A549 (cell line): ENCODE data around the gene SLC39A13.
A peak's percentile ranks its signal among the peaks of the same experiment; 100 is the strongest.

ENCODE experiments used
- BHLHE40 ChIP-seq: IDR thresholded peaks from 2 replicates; pipeline ENCODE4 v1.6.1; 2012; ENCODE audit warnings: low read depth, low read length, inconsistent platforms
- CHD4 ChIP-seq: fragments of 200-600 bp; sonication (generic); IDR thresholded peaks from 2 replicates; pipeline ENCODE4 v1.6.1; 2016; ENCODE audit warnings: antibody characterized with exemption, mild to moderate bottlenecking, borderline replicate concordance
- FOXS1 ChIP-seq: fragments of 250-450 bp; sonication (Bioruptor Pico); IDR thresholded peaks from 2 replicates; pipeline ENCODE4 v1.5.0; 2020; ENCODE audit warnings: mild to moderate bottlenecking, moderate library complexity
- KDM5A ChIP-seq: fragments of 200-600 bp; sonication (generic); IDR thresholded peaks from 2 replicates; pipeline ENCODE4 v1.6.1; 2016; ENCODE audit warnings: antibody characterized with exemption, mild to moderate bottlenecking
- ZFP36 ChIP-seq: fragments of 450-650 bp; IDR thresholded peaks from 2 replicates; pipeline ENCODE4 v1.6.1; 2014; ENCODE audit warnings: borderline replicate concordance; ENCODE audit not compliant: partially characterized antibody
- TF ChIP-seq, protein P1 (sequence below): fragments of >200 bp; sonication (Bioruptor Twin); formaldehyde crosslinking; IDR thresholded peaks from 3 replicates; pipeline ENCODE4 v1.5.1; 2016
- TF ChIP-seq, protein P2 (sequence below): fragments of 450-650 bp; IDR thresholded peaks from 2 replicates; pipeline ENCODE4 v1.6.1; 2014; ENCODE audit warnings: antibody characterized with exemption

DNA sequence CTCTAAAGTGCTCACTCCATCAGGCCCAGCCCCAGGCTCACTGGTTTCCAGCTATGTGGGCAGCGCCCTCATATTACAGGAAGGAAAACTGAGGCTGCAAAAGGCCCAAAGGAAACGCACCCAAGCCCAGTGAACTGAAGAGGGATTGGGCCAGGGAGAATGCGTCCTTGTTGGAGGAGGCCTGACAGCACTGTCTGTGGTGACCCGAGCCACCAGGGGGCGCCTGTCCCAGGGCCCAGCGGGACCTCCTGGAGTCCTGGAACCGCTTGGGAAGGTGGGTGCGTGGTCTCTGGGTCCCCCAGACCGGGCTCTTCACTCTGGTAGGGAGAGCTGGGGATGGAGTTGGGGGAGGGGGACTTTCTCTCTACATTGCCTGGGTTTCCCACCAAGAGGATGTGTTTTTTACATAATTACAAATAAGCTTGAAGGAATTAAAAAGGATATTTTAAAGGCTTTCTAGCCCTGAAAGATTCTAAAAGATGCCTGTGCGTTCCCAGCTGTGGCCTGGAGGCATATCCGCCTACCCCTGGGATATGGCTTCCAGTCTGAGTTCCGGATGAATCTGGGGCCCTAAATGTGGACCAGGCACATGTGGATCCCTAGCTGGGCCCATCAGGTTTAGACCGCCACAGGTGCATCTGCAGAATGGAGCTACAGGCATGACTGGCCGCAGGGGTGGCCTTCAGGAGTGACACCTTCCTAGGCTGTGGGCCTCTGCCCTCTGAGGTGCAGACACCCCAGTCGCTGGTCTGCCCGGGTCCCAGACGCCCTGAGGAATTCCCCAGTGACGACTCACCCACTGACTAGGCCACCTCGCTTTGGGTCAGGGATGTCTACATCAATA is 34.3 kb upstream of the SLC39A13 start:
- TF ChIP-seq ZFP36 (no peak), FOXS1 (CRISPR knock-in tag) (no peak), BHLHE40 (no peak), CHD4 (no peak), KDM5A (no peak)
- TF ChIP-seq, protein P1, sequence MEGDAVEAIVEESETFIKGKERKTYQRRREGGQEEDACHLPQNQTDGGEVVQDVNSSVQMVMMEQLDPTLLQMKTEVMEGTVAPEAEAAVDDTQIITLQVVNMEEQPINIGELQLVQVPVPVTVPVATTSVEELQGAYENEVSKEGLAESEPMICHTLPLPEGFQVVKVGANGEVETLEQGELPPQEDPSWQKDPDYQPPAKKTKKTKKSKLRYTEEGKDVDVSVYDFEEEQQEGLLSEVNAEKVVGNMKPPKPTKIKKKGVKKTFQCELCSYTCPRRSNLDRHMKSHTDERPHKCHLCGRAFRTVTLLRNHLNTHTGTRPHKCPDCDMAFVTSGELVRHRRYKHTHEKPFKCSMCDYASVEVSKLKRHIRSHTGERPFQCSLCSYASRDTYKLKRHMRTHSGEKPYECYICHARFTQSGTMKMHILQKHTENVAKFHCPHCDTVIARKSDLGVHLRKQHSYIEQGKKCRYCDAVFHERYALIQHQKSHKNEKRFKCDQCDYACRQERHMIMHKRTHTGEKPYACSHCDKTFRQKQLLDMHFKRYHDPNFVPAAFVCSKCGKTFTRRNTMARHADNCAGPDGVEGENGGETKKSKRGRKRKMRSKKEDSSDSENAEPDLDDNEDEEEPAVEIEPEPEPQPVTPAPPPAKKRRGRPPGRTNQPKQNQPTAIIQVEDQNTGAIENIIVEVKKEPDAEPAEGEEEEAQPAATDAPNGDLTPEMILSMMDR: peak; percentile 93
- TF ChIP-seq, protein P2, sequence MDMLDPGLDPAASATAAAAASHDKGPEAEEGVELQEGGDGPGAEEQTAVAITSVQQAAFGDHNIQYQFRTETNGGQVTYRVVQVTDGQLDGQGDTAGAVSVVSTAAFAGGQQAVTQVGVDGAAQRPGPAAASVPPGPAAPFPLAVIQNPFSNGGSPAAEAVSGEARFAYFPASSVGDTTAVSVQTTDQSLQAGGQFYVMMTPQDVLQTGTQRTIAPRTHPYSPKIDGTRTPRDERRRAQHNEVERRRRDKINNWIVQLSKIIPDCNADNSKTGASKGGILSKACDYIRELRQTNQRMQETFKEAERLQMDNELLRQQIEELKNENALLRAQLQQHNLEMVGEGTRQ: no peak
